Breast epithelium (tissue), 3 donors: ENCODE measurements around the gene MRPS2.

Experiments
- POLR2A ChIP-seq: fragments of 450-650 bp; IDR thresholded peaks from one replicate; pipeline ENCODE4 v1.6.1; 2016; ENCODE audit warnings: antibody characterized with exemption, mild to moderate bottlenecking, moderate library complexity
- POLR2AphosphoS5 ChIP-seq, 3 donors: sonication (generic); formaldehyde crosslinking; IDR thresholded peaks; one replicate each; pipeline ENCODE4 v1.6.1; 2017; ENCODE audit warnings: antibody characterized with exemption in 3 of 3
- TF ChIP-seq, protein P1 (sequence below), 3 donors: fragments of 450-650 bp; IDR thresholded peaks; one replicate each; pipeline ENCODE4 v1.5.1; 2016 to 2017; ENCODE audit warnings: antibody characterized with exemption in 3 of 3, mild to moderate bottlenecking in 3 of 3, moderate library complexity in 3 of 3

DNA sequence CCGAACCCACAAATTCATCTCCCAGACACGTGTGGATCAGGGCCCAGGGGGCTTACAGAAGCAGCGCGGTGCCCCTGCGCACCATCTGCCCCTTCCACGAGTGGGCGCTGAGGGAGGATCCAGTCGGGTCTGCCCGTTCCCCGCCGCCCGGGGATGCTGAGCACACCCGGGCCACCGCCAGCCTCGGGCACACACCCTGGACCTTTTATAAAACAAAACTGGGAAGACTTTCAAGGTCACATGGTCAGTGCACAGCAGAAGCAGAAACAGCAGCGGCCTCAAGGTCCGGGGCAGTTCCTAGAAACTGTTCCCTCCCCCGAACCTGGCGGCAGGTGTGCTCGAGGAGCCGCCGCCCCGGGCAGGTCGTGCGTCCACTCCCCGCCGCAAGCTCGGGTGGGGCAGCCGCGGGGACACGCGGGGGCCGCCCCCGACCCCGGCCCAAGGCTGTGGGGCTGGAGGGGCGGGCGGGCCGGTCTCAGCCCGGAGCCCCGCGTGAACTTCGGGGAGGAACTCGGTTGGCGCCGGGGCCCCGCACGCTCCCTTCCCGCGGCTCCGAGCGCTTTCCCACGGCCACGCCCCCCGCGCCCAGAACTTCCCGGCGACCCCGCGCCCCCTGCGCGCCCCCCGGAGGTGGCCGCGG, 21.5 kb upstream of the MRPS2 start:
- TF ChIP-seq POLR2A (no peak), POLR2AphosphoS5 (IDR thresholded peaks at IDR 0.05) (no peak)
- TF ChIP-seq, protein P1, sequence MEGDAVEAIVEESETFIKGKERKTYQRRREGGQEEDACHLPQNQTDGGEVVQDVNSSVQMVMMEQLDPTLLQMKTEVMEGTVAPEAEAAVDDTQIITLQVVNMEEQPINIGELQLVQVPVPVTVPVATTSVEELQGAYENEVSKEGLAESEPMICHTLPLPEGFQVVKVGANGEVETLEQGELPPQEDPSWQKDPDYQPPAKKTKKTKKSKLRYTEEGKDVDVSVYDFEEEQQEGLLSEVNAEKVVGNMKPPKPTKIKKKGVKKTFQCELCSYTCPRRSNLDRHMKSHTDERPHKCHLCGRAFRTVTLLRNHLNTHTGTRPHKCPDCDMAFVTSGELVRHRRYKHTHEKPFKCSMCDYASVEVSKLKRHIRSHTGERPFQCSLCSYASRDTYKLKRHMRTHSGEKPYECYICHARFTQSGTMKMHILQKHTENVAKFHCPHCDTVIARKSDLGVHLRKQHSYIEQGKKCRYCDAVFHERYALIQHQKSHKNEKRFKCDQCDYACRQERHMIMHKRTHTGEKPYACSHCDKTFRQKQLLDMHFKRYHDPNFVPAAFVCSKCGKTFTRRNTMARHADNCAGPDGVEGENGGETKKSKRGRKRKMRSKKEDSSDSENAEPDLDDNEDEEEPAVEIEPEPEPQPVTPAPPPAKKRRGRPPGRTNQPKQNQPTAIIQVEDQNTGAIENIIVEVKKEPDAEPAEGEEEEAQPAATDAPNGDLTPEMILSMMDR (IDR thresholded peaks at IDR 0.05), result no peak
